ENCODE measurements around the gene OR9Q1. TPM values are rescaled to one million over a fixed set of nuclear protein-coding genes. Genes with fewer than 3 reads are reported as not detected.

OR9Q1 gene
- total RNA-seq, 4 donors from 2014 or later, result not detected

DNA sequence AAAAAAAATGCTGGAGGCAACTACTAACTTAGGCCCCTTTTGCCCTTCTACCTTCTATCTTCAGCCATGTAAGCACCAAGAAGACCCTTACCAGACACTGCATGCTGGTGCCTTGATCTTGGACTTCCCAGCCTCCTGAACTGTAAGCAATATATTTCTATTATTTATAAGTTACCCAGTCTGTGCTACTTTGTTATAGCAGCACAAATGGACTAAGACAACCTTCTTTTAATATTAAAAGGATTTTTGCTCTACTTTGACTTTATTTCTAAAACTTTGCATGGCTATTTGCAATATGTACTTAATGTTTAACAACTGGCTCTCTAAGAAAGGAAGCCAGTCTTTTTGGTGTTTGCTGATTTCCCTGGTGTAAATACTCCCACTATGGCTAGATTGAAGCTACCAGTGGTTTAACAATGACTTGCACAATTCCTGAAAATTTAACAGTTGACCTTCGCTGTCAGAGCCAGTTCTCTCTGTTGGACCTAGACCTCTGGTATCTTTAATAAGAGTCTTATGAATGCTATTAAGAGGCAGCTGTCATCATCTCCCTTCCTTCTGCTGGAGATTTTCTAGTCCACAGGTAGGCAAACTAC, 32.2 kb downstream of the OR9Q1 start:
- no peaks in the 10 kb centered on the region for H3K9me3 ChIP-seq
- H3K4me3 ChIP-seq, result no peak overlapping the region
- H3K36me3 ChIP-seq, result no peaks in the 10 kb centered on the region
- H3K27ac ChIP-seq, result no peak overlapping the region
- no peak for TF ChIP-seq POLR2A (IDR thresholded peaks at IDR 0.05)
- no peak for TF ChIP-seq POLR2AphosphoS5 (IDR thresholded peaks at IDR 0.05)
- no peak for TF ChIP-seq CTCF (IDR thresholded peaks at IDR 0.05)
- no peak for TF ChIP-seq EP300 (IDR thresholded peaks at IDR 0.05)
- no peaks in the 10 kb centered on the region for H3K27me3 ChIP-seq
- ATAC-seq, result no peak
- H3K4me1 ChIP-seq, result peaks cover 0 to 13% (median 5%) of the 10 kb centered on the region in 3 donors
- 80 to 100% methylated on average over 1 of the region's 1 CpG for WGBS, 2 donors (ENCODE audit: low coverage in 1 of 2)

DNA sequence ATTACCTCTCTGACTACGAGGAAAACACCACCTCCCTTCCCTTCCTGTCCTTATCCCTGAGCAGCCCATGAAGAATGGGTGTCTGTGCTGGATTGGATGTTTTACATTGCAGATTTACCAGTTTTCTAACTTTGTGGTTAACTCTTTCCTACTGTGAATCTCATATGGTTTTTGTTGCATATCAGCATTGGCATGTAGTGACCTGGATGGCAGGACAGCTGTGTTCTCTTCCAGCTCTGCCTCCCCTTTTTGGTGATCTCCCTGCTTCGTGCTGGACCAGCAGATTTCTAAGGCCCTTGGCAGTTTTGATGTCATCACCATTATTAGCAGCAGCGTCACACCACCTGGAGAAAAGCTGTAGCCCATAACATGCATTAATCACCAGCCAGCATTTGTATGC, 33.8 kb downstream of the OR9Q1 start:
- Histone ChIP-seq H3K27ac (no peak overlapping the region), H3K9me3 (no peaks in the 10 kb centered on the region), H3K4me1 (peaks cover 0 to 13% (median 5%) of the 10 kb centered on the region in 3 donors), H3K27me3 (no peaks in the 10 kb centered on the region), H3K36me3 (no peaks in the 10 kb centered on the region), H3K4me3 (no peak overlapping the region)
- TF ChIP-seq POLR2A (IDR thresholded peaks at IDR 0.05) (no peak), POLR2AphosphoS5 (IDR thresholded peaks at IDR 0.05) (no peak), CTCF (IDR thresholded peaks at IDR 0.05) (no peak), EP300 (IDR thresholded peaks at IDR 0.05) (no peak)
- no peak for ATAC-seq
- 64 to 69% methylated on average over 3 of the region's 3 CpGs for WGBS, 2 donors (ENCODE audit: low coverage in 1 of 2)

DNA sequence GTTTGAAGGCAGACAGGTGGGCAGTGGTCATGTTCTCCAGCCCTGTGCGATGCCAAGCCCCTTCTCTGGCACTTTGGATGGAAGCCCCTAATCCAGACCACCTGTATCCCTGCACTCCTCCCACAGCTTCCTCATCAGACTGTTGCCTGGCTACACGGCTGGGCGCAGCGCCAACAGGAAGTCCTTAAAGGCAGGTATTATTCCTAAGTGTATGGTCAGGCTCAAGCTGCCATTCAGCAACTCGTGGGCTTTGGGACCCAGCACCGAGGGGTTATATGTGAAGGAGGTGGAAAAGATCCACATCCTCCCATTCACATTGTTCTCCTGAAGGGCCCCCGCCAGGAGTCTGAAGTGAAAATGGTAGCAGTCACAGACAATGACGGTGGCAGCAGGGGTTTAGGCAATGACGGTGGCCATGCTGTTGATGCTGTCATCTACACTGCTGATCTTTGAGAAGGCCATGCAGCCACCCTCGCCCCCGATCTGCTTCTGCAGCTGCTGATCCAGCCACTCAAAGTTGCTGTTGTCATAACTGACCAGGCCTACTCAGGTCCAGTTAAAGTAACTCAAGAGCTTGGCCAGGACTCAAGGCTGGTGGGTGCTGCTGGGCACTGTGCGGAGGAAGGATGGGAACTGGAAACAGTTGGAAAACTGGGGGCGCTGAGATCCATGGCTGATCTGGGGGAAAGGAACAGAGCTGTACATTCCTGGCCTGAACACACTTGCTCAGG, 34.8 kb downstream of the OR9Q1 start:
- Histone ChIP-seq H3K9me3 (no peaks in the 10 kb centered on the region), H3K27me3 (no peaks in the 10 kb centered on the region), H3K4me3 (no peak overlapping the region), H3K27ac (peak overlapping the region in 3 of 4 donors; percentile 52 to 56 (median 55)), H3K36me3 (no peaks in the 10 kb centered on the region), H3K4me1 (peaks cover 0 to 13% (median 5%) of the 10 kb centered on the region in 3 donors)
- TF ChIP-seq POLR2AphosphoS5 (IDR thresholded peaks at IDR 0.05) (no peak), EP300 (IDR thresholded peaks at IDR 0.05) (no peak), CTCF (IDR thresholded peaks at IDR 0.05) (no peak), POLR2A (IDR thresholded peaks at IDR 0.05) (no peak)
- peak; percentile 49 for ATAC-seq
- 0 to 45% methylated on average over 1 to 4 of the region's 13 CpGs for WGBS, 2 donors (ENCODE audit: low coverage in 1 of 2)

- Histone ChIP-seq H3K27ac (peak overlapping the region in 3 of 4 donors; percentile 52 to 56 (median 55)), H3K36me3 (no peaks in the 10 kb centered on the region), H3K4me3 (no peak overlapping the region), H3K27me3 (no peaks in the 10 kb centered on the region), H3K4me1 (peaks cover 0 to 13% (median 5%) of the 10 kb centered on the region in 3 donors), H3K9me3 (no peaks in the 10 kb centered on the region)
- TF ChIP-seq POLR2A (IDR thresholded peaks at IDR 0.05), result no peak
- TF ChIP-seq CTCF (IDR thresholded peaks at IDR 0.05), result no peak
- TF ChIP-seq POLR2AphosphoS5 (IDR thresholded peaks at IDR 0.05), result no peak
- no peak for TF ChIP-seq EP300 (IDR thresholded peaks at IDR 0.05)
- peak; percentile 56 for ATAC-seq
- WGBS, 2 donors (ENCODE audit: low coverage in 1 of 2), result 17 to 23% methylated on average over 4 of the region's 4 CpGs
Observed at GRCh38 chr11:58059007-58059350, 35.3 kb downstream of the OR9Q1 start.

DNA sequence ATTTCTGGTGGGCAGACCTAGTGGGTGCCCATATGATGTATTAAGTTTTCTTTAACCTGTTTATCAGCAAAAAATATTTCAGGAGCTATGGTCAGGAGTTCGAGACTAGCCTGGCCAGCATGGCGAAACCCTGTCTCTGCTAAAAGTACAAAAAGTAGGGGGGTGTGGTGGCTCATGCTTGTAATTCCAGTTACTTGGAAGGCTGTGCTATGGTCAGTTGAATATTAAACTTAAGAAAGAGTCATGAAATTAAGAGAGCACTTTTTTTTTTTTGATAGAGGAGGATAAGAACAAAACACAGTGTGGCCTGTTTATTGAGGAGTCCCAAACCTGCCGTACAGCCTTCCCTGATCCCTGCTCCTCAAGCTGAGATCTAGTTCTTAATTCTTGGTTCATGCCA, 36.9 kb downstream of the OR9Q1 start:
- Histone ChIP-seq H3K27ac (no peak overlapping the region), H3K36me3 (no peaks in the 10 kb centered on the region), H3K9me3 (no peaks in the 10 kb centered on the region), H3K27me3 (no peaks in the 10 kb centered on the region), H3K4me3 (no peak overlapping the region), H3K4me1 (peaks cover 0 to 13% (median 5%) of the 10 kb centered on the region in 3 donors)
- WGBS, 2 donors (ENCODE audit: low coverage in 1 of 2), result 77 to 82% methylated on average over 3 of the region's 3 CpGs
- TF ChIP-seq CTCF (IDR thresholded peaks at IDR 0.05), result no peak
- TF ChIP-seq POLR2AphosphoS5 (IDR thresholded peaks at IDR 0.05), result no peak
- TF ChIP-seq POLR2A (IDR thresholded peaks at IDR 0.05), result no peak
- no peak for TF ChIP-seq EP300 (IDR thresholded peaks at IDR 0.05)
- no peak for ATAC-seq
